H1 (cell line): Measurements from ENCODE around the gene ME3. TPM values are rescaled to one million over a fixed set of nuclear protein-coding genes. Genes with fewer than 3 reads are reported as not detected.

Experiments used
- KDM4A ChIP-seq: IDR thresholded peaks from one replicate; pipeline ENCODE4 v1.7.1; 2012; ENCODE audit warnings: low read depth, mild to moderate bottlenecking, moderate library complexity, low read length, inconsistent platforms; ENCODE audit not compliant: severe bottlenecking
- RBBP5 ChIP-seq: IDR thresholded peaks from 2 replicates; pipeline ENCODE4 v1.7.1; 2012; ENCODE audit warnings: low read depth, mild to moderate bottlenecking, inconsistent platforms, low read length, moderate library complexity, borderline replicate concordance
- RNF2 ChIP-seq: fragments of 200-900, 300-1000 bp; sonication (generic); IDR thresholded peaks from 2 replicates; pipeline ENCODE4 v1.7.1; 2016; ENCODE audit warnings: borderline replicate concordance, low read depth, mild to moderate bottlenecking, antibody characterized with exemption, low read length; ENCODE audit not compliant: poor library complexity, severe bottlenecking; ENCODE audit errors: missing control alignments
- SIRT6 ChIP-seq: IDR thresholded peaks from one replicate; pipeline ENCODE4 v1.7.1; 2012; ENCODE audit warnings: low read length, inconsistent platforms
- polyA plus RNA-seq, 7 experiments: library from polyadenylated mRNA; depleted of rRNA in 3 of 7; stranded (reverse) in 5 of 7; unstranded in 2 of 7; fragments of >200 nt in 5 of 7; fragments of 200-250 nt in 2 of 7; gene quantifications; 1 replicate in 5 of 7; 2 replicates in 1 of 7; 4 replicates in 1 of 7; pipeline versions ENCODE4 v1.2.1 to v1.2.3, GENCODE V29; 2011 to 2013; ENCODE audit warnings: missing spikeins in 2 of 7, mixed read lengths in 2 of 7
- total RNA-seq: library from RNA; stranded (reverse); fragmentation: NEBNext Ultra II Directional; extraction: Animal tissue kit (Norgen Biotek cat#: 25700); gene quantifications from 2 replicates; pipeline ENCODE4 v1.2.1, GENCODE V29; 2021

Gene ME3
- total and polyA plus RNA-seq, 2 of the 8 experiments (the other 6 are each of a cell fraction or from before 2014, with no cell fraction given): 1.5 to 2.8 TPM

- TF ChIP-seq RNF2: no peak
- TF ChIP-seq RBBP5: no peak
- no peak for TF ChIP-seq KDM4A
- TF ChIP-seq SIRT6: no peak
Measured at GRCh38 chr11:86595451-86595850, 77.0 kb downstream of the ME3 start (continued).
